Activated B cell treated with CpG ODN at 0.5 μM for 24 hours (primary cell): ENCODE results near the gene RAB28. TPM values are rescaled to one million over a fixed set of nuclear protein-coding genes. Genes with fewer than 3 reads are reported as not detected.

Experiments
- ATAC-seq: fragments of 200-7000 bp; cut with Tn5 transposase; one replicate; pipeline ENCODE4 v1.10.0; 2021; ENCODE audit warnings: low read depth, mild to moderate bottlenecking, moderate library complexity
- CTCF ChIA-PET: fragments of 350-600 bp; sonication (Branson Sonifier 250); formaldehyde crosslinking; loops from one replicate; lab custom pipeline; 2021; ENCODE audit warnings: antibody characterized with exemption; lab: Charles Lee
- POLR2A ChIA-PET: fragments of 350-600 bp; sonication (Branson Sonifier 250); formaldehyde crosslinking; loops from one replicate; lab custom pipeline; 2021; ENCODE audit warnings: antibody characterized with exemption; lab: Charles Lee
- DNase-seq: peaks from one replicate; pipeline ENCODE4 v3.0.0; 2022
- H3K27ac Mint-ChIP-seq: one replicate; pipeline ENCODE4 v1.8.0; 2020; ENCODE audit warnings: mixed read lengths
- H3K27me3 Mint-ChIP-seq: one replicate; pipeline ENCODE4 v1.8.0; 2021; ENCODE audit warnings: mixed read lengths
- H3K36me3 Mint-ChIP-seq: one replicate; pipeline ENCODE4 v1.8.0; 2021; ENCODE audit warnings: low read depth, mixed read lengths
- H3K4me1 Mint-ChIP-seq: one replicate; pipeline ENCODE4 v1.8.0; 2021; ENCODE audit warnings: mixed read lengths
- H3K4me3 Mint-ChIP-seq: one replicate; pipeline ENCODE4 v1.8.0; 2020; ENCODE audit warnings: mild to moderate bottlenecking, mixed read lengths
- H3K9me3 Mint-ChIP-seq: one replicate; pipeline ENCODE4 v1.8.0; 2020; ENCODE audit warnings: mixed read lengths
- intact Hi-C: fragments of 100-400 bp; cut with micrococcal nuclease; formaldehyde crosslinking; loops from one replicate; pipeline ENCODE4 v1.15.1; 2024
- total RNA-seq: library from RNA; stranded (reverse); gene quantifications from 2 replicates; pipeline ENCODE4 v1.2.3, GENCODE V29; 2022
- TF ChIP-seq, protein P1 (sequence below): fragments of 200-600 bp; IDR thresholded peaks from one replicate; pipeline ENCODE4 v1.8.0; 2022; ENCODE audit warnings: antibody characterized with exemption, mild to moderate bottlenecking

Gene RAB28
- total RNA-seq, 1 donor from 2014 or later: 16.9 TPM

DNA sequence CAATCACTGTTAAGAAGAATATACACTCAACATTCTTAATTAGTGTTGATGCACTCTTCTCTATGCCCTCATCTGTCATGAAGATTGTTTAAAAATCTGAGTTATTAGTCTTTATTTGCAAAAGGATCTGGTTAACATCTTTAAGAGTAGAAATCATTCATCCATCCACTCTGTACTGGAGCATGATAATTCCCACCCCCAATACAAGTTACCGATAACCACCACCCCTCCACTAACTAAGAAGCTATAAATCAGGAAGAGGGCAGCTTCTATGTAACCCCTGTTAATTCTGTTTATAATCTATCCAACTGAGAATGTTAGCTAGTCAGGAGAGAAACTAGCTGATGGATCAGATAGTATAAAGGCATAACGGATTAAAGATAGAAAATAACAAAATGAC lies 34.5 kb downstream of the RAB28 start:
- DNase-seq: no peak
- no peak overlapping the region for H3K27ac Mint-ChIP-seq
- TF ChIP-seq, protein P1, sequence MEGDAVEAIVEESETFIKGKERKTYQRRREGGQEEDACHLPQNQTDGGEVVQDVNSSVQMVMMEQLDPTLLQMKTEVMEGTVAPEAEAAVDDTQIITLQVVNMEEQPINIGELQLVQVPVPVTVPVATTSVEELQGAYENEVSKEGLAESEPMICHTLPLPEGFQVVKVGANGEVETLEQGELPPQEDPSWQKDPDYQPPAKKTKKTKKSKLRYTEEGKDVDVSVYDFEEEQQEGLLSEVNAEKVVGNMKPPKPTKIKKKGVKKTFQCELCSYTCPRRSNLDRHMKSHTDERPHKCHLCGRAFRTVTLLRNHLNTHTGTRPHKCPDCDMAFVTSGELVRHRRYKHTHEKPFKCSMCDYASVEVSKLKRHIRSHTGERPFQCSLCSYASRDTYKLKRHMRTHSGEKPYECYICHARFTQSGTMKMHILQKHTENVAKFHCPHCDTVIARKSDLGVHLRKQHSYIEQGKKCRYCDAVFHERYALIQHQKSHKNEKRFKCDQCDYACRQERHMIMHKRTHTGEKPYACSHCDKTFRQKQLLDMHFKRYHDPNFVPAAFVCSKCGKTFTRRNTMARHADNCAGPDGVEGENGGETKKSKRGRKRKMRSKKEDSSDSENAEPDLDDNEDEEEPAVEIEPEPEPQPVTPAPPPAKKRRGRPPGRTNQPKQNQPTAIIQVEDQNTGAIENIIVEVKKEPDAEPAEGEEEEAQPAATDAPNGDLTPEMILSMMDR: no peak
- ATAC-seq: no peak
- ChIA-PET POLR2A (no interaction called here), CTCF (interaction anchor here (1.0 kb wide), 1 partner anchor 10 kb away, joined by 3 read pairs; no protein-coding TSS in a partner anchor)
- H3K9me3 Mint-ChIP-seq: peaks cover 15% of the 10 kb centered on the region
- peaks cover 23% of the 10 kb centered on the region for H3K36me3 Mint-ChIP-seq
- no peak overlapping the region for H3K4me3 Mint-ChIP-seq
- no peaks in the 10 kb centered on the region for H3K27me3 Mint-ChIP-seq
- intact Hi-C loops: no loop called here
- peaks cover 22% of the 10 kb centered on the region for H3K4me1 Mint-ChIP-seq

DNA sequence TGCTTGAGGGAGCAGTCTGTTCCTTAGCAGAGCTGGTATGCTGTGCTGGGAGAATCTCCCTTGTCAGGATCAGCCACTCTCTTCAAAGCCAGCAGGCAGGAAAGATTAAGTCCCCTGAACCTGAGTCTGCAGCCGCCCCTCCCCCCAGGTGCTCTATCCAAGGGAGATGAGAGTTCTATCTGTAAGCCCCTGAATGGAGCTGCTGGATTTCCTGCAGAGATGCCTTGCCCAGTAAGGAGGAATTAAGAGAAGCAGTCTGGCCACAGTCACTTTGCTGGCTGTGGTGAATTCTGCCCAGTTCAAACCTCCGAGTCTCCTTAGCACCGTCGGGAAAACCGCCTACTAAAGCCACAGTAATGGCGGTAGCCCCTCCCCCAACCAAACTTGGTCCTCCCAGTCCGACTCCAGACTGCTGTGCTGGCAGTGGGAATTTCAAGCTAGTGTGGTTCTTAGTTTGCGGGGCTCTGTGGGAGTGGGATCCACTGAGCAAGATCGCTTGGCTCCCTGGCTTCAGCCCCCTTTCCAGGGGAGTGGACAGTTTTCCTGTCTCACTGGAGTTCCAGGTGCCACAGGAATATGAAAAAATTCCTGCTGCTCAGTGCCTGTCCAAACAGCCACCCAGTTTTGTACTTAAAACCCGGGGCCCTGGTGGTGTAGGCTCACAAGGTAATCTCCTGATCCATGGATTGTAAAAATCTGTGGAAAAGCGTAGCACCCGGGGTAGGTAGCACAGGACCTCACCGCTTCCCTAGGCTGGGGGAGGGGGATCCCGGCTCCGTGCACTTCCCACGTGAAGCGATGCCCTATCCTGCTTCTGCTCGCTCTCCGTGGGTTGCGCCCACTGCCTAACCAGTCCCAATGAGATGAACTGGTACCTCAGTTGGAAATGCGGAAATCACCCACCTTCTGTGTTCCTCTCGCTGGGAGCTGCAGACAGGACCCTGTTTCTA lies 38.0 kb downstream of the RAB28 start:
- H3K4me3 Mint-ChIP-seq: no peak overlapping the region
- intact Hi-C loops: no loop called here
- no peaks in the 10 kb centered on the region for H3K27me3 Mint-ChIP-seq
- H3K27ac Mint-ChIP-seq: no peak overlapping the region
- peaks cover 16% of the 10 kb centered on the region for H3K36me3 Mint-ChIP-seq
- no peak for DNase-seq
- H3K4me1 Mint-ChIP-seq: peaks cover 2% of the 10 kb centered on the region
- TF ChIP-seq, protein P1: no peak
- ChIA-PET POLR2A (no interaction called here), CTCF (no interaction called here)
- ATAC-seq: no peak
- H3K9me3 Mint-ChIP-seq: no peaks in the 10 kb centered on the region

DNA sequence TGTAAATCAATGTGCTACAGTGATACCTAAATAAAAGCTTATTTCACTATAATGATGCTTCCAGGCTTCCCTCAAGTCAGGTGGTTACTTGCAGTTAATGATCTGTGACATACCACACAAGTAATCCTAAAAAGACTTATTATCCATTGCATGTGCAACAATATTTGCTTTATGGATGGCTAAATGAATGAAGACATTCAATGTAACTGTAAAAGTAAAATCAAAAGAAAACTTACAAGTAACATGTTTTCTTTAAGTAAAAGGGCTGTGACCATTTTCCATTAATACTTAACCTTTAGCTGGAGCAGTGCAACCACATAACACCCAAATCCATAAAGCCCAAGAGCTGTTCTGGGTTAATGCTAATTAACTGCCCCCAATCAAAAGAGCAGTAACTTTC lies 42.6 kb downstream of the RAB28 start:
- peaks cover 12% of the 10 kb centered on the region for H3K9me3 Mint-ChIP-seq
- CTCF ChIA-PET: no interaction called here
- peaks cover 31% of the 10 kb centered on the region for H3K36me3 Mint-ChIP-seq
- no peak for ATAC-seq
- no peaks in the 10 kb centered on the region for H3K4me1 Mint-ChIP-seq
- H3K27me3 Mint-ChIP-seq: no peaks in the 10 kb centered on the region
- POLR2A ChIA-PET: no interaction called here
- H3K4me3 Mint-ChIP-seq: no peak overlapping the region
- TF ChIP-seq, protein P1: no peak
- intact Hi-C loops: no loop called here
- DNase-seq: no peak
- H3K27ac Mint-ChIP-seq: no peak overlapping the region

DNA sequence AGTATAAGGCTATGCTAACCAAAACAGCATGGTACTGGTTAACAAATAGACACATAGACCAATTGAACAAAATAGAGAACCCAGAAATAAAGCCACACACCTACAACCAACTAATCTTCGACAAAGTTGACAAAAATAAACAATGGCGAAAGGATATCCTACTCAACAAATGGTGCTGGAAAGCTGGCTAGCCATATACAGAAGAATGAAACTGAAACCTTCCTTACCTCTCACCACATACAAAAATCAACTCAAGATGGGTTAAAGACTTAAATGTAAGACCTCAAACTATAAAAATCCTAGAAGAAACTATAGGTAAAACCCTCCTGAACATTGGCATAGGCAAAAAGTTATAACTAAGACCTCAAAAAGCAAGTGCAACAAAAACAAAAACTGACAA lies 47.2 kb downstream of the RAB28 start:
- H3K9me3 Mint-ChIP-seq: peaks cover 21% of the 10 kb centered on the region
- ATAC-seq (no peak), DNase-seq (no peak)
- H3K4me3 Mint-ChIP-seq: no peak overlapping the region
- H3K27ac Mint-ChIP-seq: no peak overlapping the region
- TF ChIP-seq, protein P1: no peak
- POLR2A ChIA-PET: no interaction called here
- CTCF ChIA-PET: no interaction called here
- H3K27me3 Mint-ChIP-seq: no peaks in the 10 kb centered on the region
- intact Hi-C loops: no loop called here
- peaks cover 34% of the 10 kb centered on the region for H3K36me3 Mint-ChIP-seq
- peaks cover 24% of the 10 kb centered on the region for H3K4me1 Mint-ChIP-seq

DNA sequence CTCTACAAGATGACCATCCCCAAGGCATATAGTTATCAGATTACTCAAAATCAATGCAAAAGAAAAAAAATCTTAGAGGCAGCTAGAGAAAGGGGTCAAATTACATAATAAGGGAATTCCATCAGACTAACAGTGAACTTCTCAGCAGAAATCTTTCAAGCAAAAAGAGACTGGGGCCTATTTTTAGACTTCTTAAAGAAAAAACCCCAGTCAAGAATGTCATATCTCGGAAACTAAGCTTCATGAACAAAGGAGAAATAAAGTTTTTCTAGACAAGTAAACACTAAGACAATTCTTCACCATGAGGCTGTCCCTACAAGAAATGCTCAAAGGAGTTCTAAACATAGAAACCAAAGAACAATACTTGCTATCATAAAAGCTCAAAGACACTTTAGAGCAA lies 51.7 kb downstream of the RAB28 start:
- H3K27me3 Mint-ChIP-seq: no peaks in the 10 kb centered on the region
- no peak overlapping the region for H3K27ac Mint-ChIP-seq
- intact Hi-C loops: no loop called here
- H3K36me3 Mint-ChIP-seq: peaks cover 24% of the 10 kb centered on the region
- H3K4me3 Mint-ChIP-seq: no peak overlapping the region
- DNase-seq (no peak), ATAC-seq (no peak)
- peaks cover 16% of the 10 kb centered on the region for H3K9me3 Mint-ChIP-seq
- ChIA-PET POLR2A (no interaction called here), CTCF (no interaction called here)
- peaks cover 34% of the 10 kb centered on the region for H3K4me1 Mint-ChIP-seq
- TF ChIP-seq, protein P1: no peak
